HG02852 (cell line): ENCODE measurements around the gene KIAA1210.

ENCODE experiments used
- ATAC-seq: cut with Tn5 transposase; IDR thresholded peaks from one replicate; pipeline ENCODE4 v1.9.1; 2021; ENCODE audit warnings: mild to moderate bottlenecking, moderate library complexity; ENCODE audit not compliant: unreplicated experiment

The KIAA1210 gene

GRCh38 chrX:119127650-119128049 lies at the start of gene KIAA1210:
TSS of gene KIAA1210 (minus strand) at chrX:119127812. CDS start at chrX:119123642, 4,170 bp downstream.
- no peak for ATAC-seq

GRCh38 chrX:119177278-119177677 lies 49.7 kb upstream of the KIAA1210 start:
- ATAC-seq: no peak

- ATAC-seq: no peak
Observed at GRCh38 chrX:119174900-119175299, 47.3 kb upstream of the KIAA1210 start.

- no peak for ATAC-seq
Observed at GRCh38 chrX:119168104-119168503, 40.5 kb upstream of the KIAA1210 start.

- no peak for ATAC-seq
Observed at GRCh38 chrX:119158226-119158625, 30.6 kb upstream of the KIAA1210 start.

- no peak for ATAC-seq
Observed at GRCh38 chrX:119156241-119156640, 28.6 kb upstream of the KIAA1210 start.

GRCh38 chrX:119155416-119156035 lies 27.9 kb upstream of the KIAA1210 start:
- ATAC-seq: no peak

- ATAC-seq: no peak
Observed at GRCh38 chrX:119151051-119151380, 23.4 kb upstream of the KIAA1210 start.

GRCh38 chrX:119150163-119151050 lies 22.8 kb upstream of the KIAA1210 start:
- ATAC-seq: no peak

- no peak for ATAC-seq
Observed at GRCh38 chrX:119147486-119147885, 19.9 kb upstream of the KIAA1210 start.

GRCh38 chrX:119145241-119145653 lies 17.6 kb upstream of the KIAA1210 start:
- no peak for ATAC-seq

- no peak for ATAC-seq
Observed at GRCh38 chrX:119134466-119134865, 6.9 kb upstream of the KIAA1210 start.

GRCh38 chrX:119132961-119133360 lies 5.3 kb upstream of the KIAA1210 start:
- ATAC-seq: no peak

GRCh38 chrX:119132316-119132715 lies 4.7 kb upstream of the KIAA1210 start:
- no peak for ATAC-seq

GRCh38 chrX:119130911-119131310 lies 3.3 kb upstream of the KIAA1210 start:
- ATAC-seq: no peak

GRCh38 chrX:119121341-119121740 lies 6.3 kb downstream of the KIAA1210 start:
- no peak for ATAC-seq

GRCh38 chrX:119118780-119119395 lies 8.7 kb downstream of the KIAA1210 start:
- peak; percentile 88 for ATAC-seq

GRCh38 chrX:119107206-119107605 lies 20.4 kb downstream of the KIAA1210 start:
- no peak for ATAC-seq

- no peak for ATAC-seq
Observed at GRCh38 chrX:119105826-119106225, 21.8 kb downstream of the KIAA1210 start.

GRCh38 chrX:119101168-119101567 lies 26.4 kb downstream of the KIAA1210 start:
- ATAC-seq: no peak

- ATAC-seq: no peak
Observed at GRCh38 chrX:119095936-119096335, 31.7 kb downstream of the KIAA1210 start.

GRCh38 chrX:119094819-119095218 lies 32.8 kb downstream of the KIAA1210 start:
- ATAC-seq: no peak
